BJ (cell line): ENCODE measurements around the gene LDLRAD2. TPM values are rescaled to one million over a fixed set of nuclear protein-coding genes. Genes with fewer than 3 reads are reported as not detected.

Source experiments
- CTCF ChIA-PET: fragments of 350-600 bp; formaldehyde crosslinking; extraction: SDS; loops from one replicate; lab custom pipeline; 2021; ENCODE audit warnings: antibody characterized with exemption, inconsistent platforms; lab: Yijun Ruan, JAX
- POLR2A ChIA-PET: fragments of 300-600 bp; sonication (Branson Sonifier 250); formaldehyde crosslinking; extraction: SDS; loops from one replicate; lab custom pipeline; 2021; ENCODE audit warnings: antibody characterized with exemption; lab: Charles Lee
- DNase-seq: peaks from one replicate; pipeline ENCODE4 v3.0.0-alpha.2; 2011; ENCODE audit warnings: low read depth
- H3K27me3 ChIP-seq: 2 replicates; pipeline ENCODE4 v1.6.0; 2011; ENCODE audit warnings: low read length; ENCODE audit not compliant: control insufficient read depth, insufficient read depth
- H3K36me3 ChIP-seq: 2 replicates; pipeline ENCODE4 v1.5.1; 2011; ENCODE audit warnings: low read length; ENCODE audit not compliant: control insufficient read depth, insufficient read depth
- H3K4me3 ChIP-seq: 2 replicates; pipeline ENCODE4 v1.5.1; 2011; ENCODE audit warnings: low read depth, mild to moderate bottlenecking, control low read depth, low read length
- polyA minus RNA-seq: library from RNA; depleted of rRNA, polyadenylated mRNA; stranded (reverse); fragments of >200 nt; gene quantifications from 2 replicates; pipeline ENCODE4 v1.2.3, GENCODE V29; 2011; rRNA and poly(A)+ RNA removed
- polyA plus RNA-seq: library from polyadenylated mRNA; depleted of rRNA; stranded (reverse); fragments of >200 nt; gene quantifications from 2 replicates; pipeline ENCODE4 v1.2.3, GENCODE V29; 2011; rRNA removed
- TF ChIP-seq, protein P1 (sequence below): IDR thresholded peaks from 2 replicates; pipeline ENCODE4 v1.5.1; 2011; ENCODE audit warnings: low read depth, mild to moderate bottlenecking, control low read depth, inconsistent platforms, low read length, moderate library complexity; ENCODE audit not compliant: insufficient read depth

Gene LDLRAD2, protein sequence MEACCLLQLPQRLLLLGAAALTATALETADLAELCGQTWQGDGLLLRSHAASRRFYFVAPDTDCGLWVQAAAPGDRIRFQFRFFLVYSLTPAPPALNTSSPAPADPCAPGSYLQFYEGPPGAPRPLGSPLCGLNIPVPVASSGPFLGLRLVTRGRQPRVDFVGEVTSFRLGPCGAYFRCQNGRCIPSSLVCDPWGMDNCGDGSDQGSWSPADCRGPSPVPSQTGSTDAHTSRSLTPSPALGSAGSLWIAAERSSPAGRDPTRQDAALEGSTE
- polyA plus RNA-seq (0.02 TPM in 1 of 2 replicates, not detected in the other), polyA minus RNA-seq (not detected in 2 replicates)

- ChIA-PET CTCF (no interaction called here), POLR2A (no interaction called here)
- DNase-seq = no peak
- no peaks in the 10 kb centered on the region for H3K36me3 ChIP-seq
- TF ChIP-seq, protein P1, sequence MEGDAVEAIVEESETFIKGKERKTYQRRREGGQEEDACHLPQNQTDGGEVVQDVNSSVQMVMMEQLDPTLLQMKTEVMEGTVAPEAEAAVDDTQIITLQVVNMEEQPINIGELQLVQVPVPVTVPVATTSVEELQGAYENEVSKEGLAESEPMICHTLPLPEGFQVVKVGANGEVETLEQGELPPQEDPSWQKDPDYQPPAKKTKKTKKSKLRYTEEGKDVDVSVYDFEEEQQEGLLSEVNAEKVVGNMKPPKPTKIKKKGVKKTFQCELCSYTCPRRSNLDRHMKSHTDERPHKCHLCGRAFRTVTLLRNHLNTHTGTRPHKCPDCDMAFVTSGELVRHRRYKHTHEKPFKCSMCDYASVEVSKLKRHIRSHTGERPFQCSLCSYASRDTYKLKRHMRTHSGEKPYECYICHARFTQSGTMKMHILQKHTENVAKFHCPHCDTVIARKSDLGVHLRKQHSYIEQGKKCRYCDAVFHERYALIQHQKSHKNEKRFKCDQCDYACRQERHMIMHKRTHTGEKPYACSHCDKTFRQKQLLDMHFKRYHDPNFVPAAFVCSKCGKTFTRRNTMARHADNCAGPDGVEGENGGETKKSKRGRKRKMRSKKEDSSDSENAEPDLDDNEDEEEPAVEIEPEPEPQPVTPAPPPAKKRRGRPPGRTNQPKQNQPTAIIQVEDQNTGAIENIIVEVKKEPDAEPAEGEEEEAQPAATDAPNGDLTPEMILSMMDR = no peak
- H3K27me3 ChIP-seq = no peaks in the 10 kb centered on the region
- H3K4me3 ChIP-seq = no peak within 1 kb of the TSS
Observed at GRCh38 chr1:21811875-21812305, at the start of gene LDLRAD2. TSS of gene LDLRAD2 (plus strand) at chr1:21812265. CDS start at chr1:21812452, 187 bp downstream.

DNA sequence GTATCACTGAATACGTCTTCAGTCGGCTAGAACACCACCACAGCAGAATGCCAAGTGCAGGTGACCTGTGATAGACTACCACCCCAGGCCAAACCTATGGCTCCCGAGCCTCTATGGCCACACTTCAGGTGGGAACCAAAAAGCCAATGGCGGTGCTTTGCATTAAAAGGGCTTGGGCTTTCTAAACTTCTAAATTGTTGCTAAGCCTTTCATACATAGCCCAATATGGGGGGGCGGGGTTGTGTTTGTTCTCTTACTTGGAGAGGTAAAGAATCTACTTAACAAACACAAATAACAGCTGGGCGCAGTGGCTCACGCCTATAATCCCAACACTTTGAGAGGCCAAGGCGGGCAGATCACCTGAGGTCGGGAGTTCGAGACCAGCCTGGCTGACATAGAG is 48.8 kb upstream of the LDLRAD2 start:
- TF ChIP-seq, protein P1 = no peak
- no peak for DNase-seq
- Histone ChIP-seq H3K36me3 (no peaks in the 10 kb centered on the region), H3K4me3 (no peak overlapping the region), H3K27me3 (no peaks in the 10 kb centered on the region)
- ChIA-PET CTCF (interaction anchor here (0.6 to 1.1 kb wide), 2 partner anchors 25 to 59 kb away, joined by 3 to 4 read pairs; no protein-coding TSS in a partner anchor), POLR2A (no interaction called here)

DNA sequence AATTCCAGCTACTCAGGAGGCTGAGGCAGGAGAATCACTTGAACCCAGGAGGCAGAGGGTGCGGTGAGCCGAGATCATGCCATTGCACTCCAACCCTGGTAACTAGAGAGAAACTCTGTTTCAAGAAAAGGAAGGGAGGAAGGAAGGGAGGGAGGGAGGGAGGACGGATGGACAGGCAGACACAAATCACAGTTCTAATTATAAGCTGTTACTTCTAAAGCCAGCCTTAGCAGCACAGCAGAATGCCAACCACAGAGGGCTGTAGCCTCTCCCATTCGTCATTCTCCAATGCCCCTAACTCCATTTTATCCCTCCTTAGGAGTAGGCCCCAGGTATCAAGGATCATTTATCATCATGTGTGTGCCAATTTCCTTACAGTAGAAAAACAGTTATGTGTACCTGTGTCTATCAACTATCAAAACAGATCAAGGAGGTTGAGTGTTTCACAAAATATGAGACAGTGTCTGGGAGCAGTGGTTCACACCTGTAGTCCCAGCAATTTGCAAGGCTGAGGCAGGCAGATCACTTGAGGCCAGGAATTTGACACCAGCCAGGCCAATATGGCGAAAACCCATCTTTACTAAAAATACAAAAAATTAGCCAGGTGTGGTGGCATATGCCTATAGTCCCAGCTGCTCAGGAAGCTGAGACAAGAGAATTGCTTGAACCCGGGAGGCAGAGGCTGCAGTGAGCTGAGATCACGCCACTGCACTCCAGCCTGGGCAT is 48.2 kb upstream of the LDLRAD2 start:
- Histone ChIP-seq H3K36me3 (no peaks in the 10 kb centered on the region), H3K4me3 (no peak overlapping the region), H3K27me3 (no peaks in the 10 kb centered on the region)
- DNase-seq = no peak
- POLR2A ChIA-PET = no interaction called here
- TF ChIP-seq, protein P1 = no peak
- CTCF ChIA-PET = no interaction called here

DNA sequence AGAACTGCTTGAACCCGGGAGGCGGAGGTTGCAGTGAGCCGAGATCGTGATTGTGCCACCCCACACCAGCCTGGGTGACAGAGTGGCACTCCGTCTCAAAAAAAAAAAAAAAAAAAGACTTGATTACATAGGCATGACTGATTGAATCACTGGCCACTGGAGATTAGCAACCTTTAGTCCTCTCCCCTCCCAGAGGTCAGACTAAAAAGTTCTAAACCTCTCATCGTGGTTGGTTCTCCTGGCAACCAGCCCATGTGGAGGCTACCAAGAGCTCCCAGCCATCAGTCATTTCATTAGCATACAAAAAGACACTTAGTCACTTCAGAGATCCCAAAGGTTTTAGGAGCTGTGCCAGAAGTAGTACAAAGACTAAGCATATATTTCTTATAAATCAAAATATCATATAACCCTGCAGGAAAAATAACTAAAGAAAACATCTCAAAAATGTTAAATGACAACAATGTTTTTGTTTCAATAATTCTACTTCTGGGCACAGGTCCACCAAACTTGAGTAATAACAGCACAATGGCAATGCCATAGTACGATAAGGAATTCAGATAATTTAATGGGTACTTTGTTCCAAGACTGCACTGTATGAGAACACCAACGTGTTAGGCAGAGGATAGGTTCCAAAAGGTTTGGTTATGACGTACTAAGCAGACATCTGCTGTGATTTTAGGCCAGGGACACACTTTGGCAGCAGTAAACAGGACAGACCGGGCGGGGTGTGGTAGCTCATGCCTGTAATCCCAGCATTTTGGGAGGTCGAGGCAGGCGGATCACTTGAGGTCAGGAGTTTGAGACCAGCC is 47.2 kb upstream of the LDLRAD2 start:
- POLR2A ChIA-PET = no interaction called here

More for the DNA sequence above, 47.2 kb upstream of the LDLRAD2 start:
- CTCF ChIA-PET = interaction anchor here (1.0 kb wide), 1 partner anchor 118 kb away, joined by 3 read pairs; no protein-coding TSS in a partner anchor
- TF ChIP-seq, protein P1 = no peak
- H3K27me3 ChIP-seq = no peaks in the 10 kb centered on the region
- peak; percentile 76 for DNase-seq
- H3K36me3 ChIP-seq = no peaks in the 10 kb centered on the region
- H3K4me3 ChIP-seq = no peak overlapping the region
